Sigmoid colon (tissue), 7 donors: ENCODE measurements around the gene PLPPR2. TPM values are rescaled to one million over a fixed set of nuclear protein-coding genes. Genes with fewer than 3 reads are reported as not detected.

Source experiments
- DNase-seq: peaks from one replicate; pipeline ENCODE4 v3.0.0-alpha.2; 2019
- H3K27ac ChIP-seq, 4 donors: fragments of 200-600 bp; sonication (generic); one replicate each; pipeline ENCODE4 v1.5.1; 2016 to 2019; ENCODE audit warnings: mild to moderate bottlenecking in 1 of 4
- H3K27me3 ChIP-seq, 3 donors: fragments of 200-600 bp; sonication (generic); one replicate each; pipeline ENCODE4 v1.5.1; 2019; ENCODE audit warnings: mild to moderate bottlenecking in 1 of 3
- H3K36me3 ChIP-seq, 4 donors: fragments of 200-600 bp; sonication (generic); one replicate each; pipeline ENCODE4 v1.5.1; 2016 to 2019
- H3K4me1 ChIP-seq, 4 donors: fragments of 200-600 bp; sonication (generic); one replicate each; pipeline ENCODE4 v1.5.1; 2017 to 2019
- H3K4me3 ChIP-seq, 4 donors: fragments of 200-600 bp; sonication (generic); one replicate each; pipeline ENCODE4 v1.5.1; 2017 to 2019; ENCODE audit warnings: mild to moderate bottlenecking in 2 of 4, moderate library complexity in 1 of 4
- H3K9me3 ChIP-seq, 4 donors: fragments of 200-600 bp in 3 of 4; sonication (generic) in 3 of 4; one replicate each; pipeline versions ENCODE4 v1.5.1 to v1.6.1; 2013 to 2019
- CTCF ChIP-seq, 4 experiments: fragments of 450-650 bp in 3 of 4; fragments of 200-600 bp in 1 of 4; IDR thresholded peaks; one replicate each; pipeline ENCODE4 v1.5.1; 2016 to 2019; ENCODE audit warnings: antibody characterized with exemption in 4 of 4, mild to moderate bottlenecking in 3 of 4, moderate library complexity in 2 of 4
- EP300 ChIP-seq, 4 donors: sonication (generic); formaldehyde crosslinking; IDR thresholded peaks; one replicate each; pipeline ENCODE4 v1.6.1; 2017; ENCODE audit warnings: antibody characterized with exemption in 4 of 4
- POLR2A ChIP-seq, 2 donors: fragments of 450-650 bp; IDR thresholded peaks; one replicate each; pipeline ENCODE4 v1.6.1; 2016; ENCODE audit warnings: antibody characterized with exemption in 2 of 2, mild to moderate bottlenecking in 2 of 2, moderate library complexity in 2 of 2
- POLR2AphosphoS5 ChIP-seq, 4 donors: sonication (generic); formaldehyde crosslinking; IDR thresholded peaks; one replicate each; pipeline ENCODE4 v1.6.1; 2017; ENCODE audit warnings: antibody characterized with exemption in 4 of 4
- WGBS, 2 donors: extraction: QIAGEN DNeasy Blood & Tissue Kit; methylation state at CpG; one replicate each; pipeline ENCODE4 v1.1.7; 2013; 5-methylcytosine and 5-hydroxymethylcytosine counted together
- intact Hi-C: fragments of 100-400 bp; cut with DNase I; formaldehyde crosslinking; loops from one replicate; pipeline ENCODE4 v1.15.1; 2023
- polyA plus RNA-seq, 3 donors: library from polyadenylated mRNA; stranded (reverse); fragments of 200-250 nt; gene quantifications; one replicate each; pipeline ENCODE4 v1.2.3, GENCODE V29; 2013
- small RNA-seq, 3 donors: library from RNA; depleted of rRNA; stranded (forward); fragments of <200 nt; gene quantifications; one replicate each; pipeline ENCODE3, GENCODE V24; 2016
- total RNA-seq, 4 donors: library from RNA; depleted of rRNA; stranded (reverse); fragments of >200 nt; gene quantifications; one replicate each; pipeline ENCODE4 v1.1.0, GENCODE V29; 2016
- donor health status: healthy with polysubstance abuse.
- donor health status: Bipolar disorder and iron deficiency.
- donor health status: healthy.

The PLPPR2 gene
- total and polyA plus RNA-seq, 7 donors, result 1.4 to 43.8 (median 13.9) TPM

GRCh38 chr19:11414544-11414943, 59.3 kb downstream of the PLPPR2 start:
- no peak for TF ChIP-seq CTCF (IDR thresholded peaks at IDR 0.05)
- TF ChIP-seq EP300 (IDR thresholded peaks at IDR 0.05), result no peak
- no peak for TF ChIP-seq POLR2AphosphoS5 (IDR thresholded peaks at IDR 0.05)
- TF ChIP-seq POLR2A (IDR thresholded peaks at IDR 0.05), result no peak
- 93 to 97% methylated on average over 2 of the region's 2 CpGs for WGBS, 2 donors
- peaks cover 13 to 34% (median 23%) of the 10 kb centered on the region in 3 donors for H3K27me3 ChIP-seq
- H3K9me3 ChIP-seq, result no peaks in the 10 kb centered on the region
- intact Hi-C loops, result no loop called here
- no peaks in the 10 kb centered on the region for H3K36me3 ChIP-seq
- DNase-seq, result no peak
- H3K4me3 ChIP-seq, result no peak overlapping the region
- H3K27ac ChIP-seq, result no peak overlapping the region
- H3K4me1 ChIP-seq, result peaks cover 0 to 13% (median 9%) of the 10 kb centered on the region in 4 donors

Small RNAs within 50 kb of the gene (small RNA-seq; reads per million reads assigned to genes)
- gene RF00019, result 0 reads per million in 3 donors

Other genes with a start within 250 kb of the PLPPR2 start
- 1 to 10 TPM in 3 of 4 donors, under 1 TPM in 1; 0.99 to 6.0 (median 2.8) TPM for gene SPC24, start 199.7 kb upstream of the PLPPR2 start, total RNA-seq
- gene SPC24, start 199.7 kb upstream of the PLPPR2 start, polyA plus RNA-seq, result 10 to 100 TPM in 1 of 3 donors, 1 to 10 TPM in 2; 1.2 to 13.0 (median 2.1) TPM
- 1,000 to 10,000 TPM in 2 of 4 donors, 100 to 1,000 TPM in 2; 691 to 1,314 (median 1,068) TPM for gene KANK2, start 157.9 kb upstream of the PLPPR2 start, total RNA-seq
- 100 to 1,000 TPM in 1 of 3 donors, 10 to 100 TPM in 2; 29.8 to 130 (median 89.4) TPM for gene KANK2, start 157.9 kb upstream of the PLPPR2 start, polyA plus RNA-seq
- not detected for gene ANGPTL8, start 115.8 kb upstream of the PLPPR2 start, total RNA-seq
- 1 to 10 TPM in 1 of 3 donors, not detected in 2; 8.1 TPM for gene ANGPTL8, start 115.8 kb upstream of the PLPPR2 start, polyA plus RNA-seq
- 10 to 100 TPM; 17.1 to 39.9 (median 20.8) TPM for gene DOCK6, start 92.9 kb upstream of the PLPPR2 start, total RNA-seq
- 10 to 100 TPM in 2 of 3 donors, 1 to 10 TPM in 1; 8.8 to 40.5 (median 16.2) TPM for gene DOCK6, start 92.9 kb upstream of the PLPPR2 start, polyA plus RNA-seq
- not detected for gene TSPAN16, start 59.3 kb upstream of the PLPPR2 start, total RNA-seq
- gene TSPAN16, start 59.3 kb upstream of the PLPPR2 start, polyA plus RNA-seq, result under 1 TPM in 1 of 3 donors, not detected in 2; 0.07 TPM
- 10 to 100 TPM; 16.0 to 27.7 (median 22.9) TPM for gene RAB3D, start 15.8 kb upstream of the PLPPR2 start, total RNA-seq
- 1 to 10 TPM; 6.6 to 9.7 (median 9.7) TPM for gene RAB3D, start 15.8 kb upstream of the PLPPR2 start, polyA plus RNA-seq
- gene TMEM205, start 9.2 kb upstream of the PLPPR2 start, total RNA-seq, result 100 to 1,000 TPM; 131 to 291 (median 194) TPM
- gene TMEM205, start 9.2 kb upstream of the PLPPR2 start, polyA plus RNA-seq, result 10 to 100 TPM; 11.1 to 74.9 (median 25.2) TPM
- gene CCDC159, start 8.9 kb upstream of the PLPPR2 start, total RNA-seq, result 10 to 100 TPM; 11.7 to 42.4 (median 20.2) TPM
- 10 to 100 TPM; 11.6 to 29.6 (median 16.2) TPM for gene CCDC159, start 8.9 kb upstream of the PLPPR2 start, polyA plus RNA-seq
- gene SWSAP1, start 19.2 kb downstream of the PLPPR2 start, total RNA-seq, result 1 to 10 TPM in 2 of 4 donors, under 1 TPM in 2; 0.71 to 1.8 (median 0.96) TPM
- gene SWSAP1, start 19.2 kb downstream of the PLPPR2 start, polyA plus RNA-seq, result 1 to 10 TPM; 3.0 to 4.3 (median 3.9) TPM
- gene EPOR, start 28.9 kb downstream of the PLPPR2 start, total RNA-seq, result 1 to 10 TPM in 3 of 4 donors, under 1 TPM in 1; 0.83 to 4.9 (median 2.4) TPM
- 1 to 10 TPM in 1 of 3 donors, under 1 TPM in 1, not detected in 1; 0.46 to 3.3 TPM for gene EPOR, start 28.9 kb downstream of the PLPPR2 start, polyA plus RNA-seq
- 10 to 100 TPM in 1 of 4 donors, 1 to 10 TPM in 3; 1.1 to 15.5 (median 1.9) TPM for gene RGL3, start 63.9 kb downstream of the PLPPR2 start, total RNA-seq
- 1 to 10 TPM; 1.8 to 8.5 (median 4.2) TPM for gene RGL3, start 63.9 kb downstream of the PLPPR2 start, polyA plus RNA-seq
- not detected for gene ODAD3, start 79.7 kb downstream of the PLPPR2 start, total RNA-seq
- 1 to 10 TPM in 1 of 3 donors, under 1 TPM in 1, not detected in 1; 0.29 to 1.4 TPM for gene ODAD3, start 79.7 kb downstream of the PLPPR2 start, polyA plus RNA-seq
- 10 to 100 TPM; 57.6 to 98.0 (median 83.9) TPM for gene PRKCSH, start 80.2 kb downstream of the PLPPR2 start, total RNA-seq
- gene PRKCSH, start 80.2 kb downstream of the PLPPR2 start, polyA plus RNA-seq, result 100 to 1,000 TPM in 1 of 3 donors, 10 to 100 TPM in 2; 65.0 to 187 (median 96.7) TPM
- 1 to 10 TPM in 3 of 4 donors, under 1 TPM in 1; 0.16 to 3.0 (median 1.1) TPM for gene ELAVL3, start 125.6 kb downstream of the PLPPR2 start, total RNA-seq
- under 1 TPM in 2 of 3 donors, not detected in 1; under 0.01 to 0.63 TPM for gene ELAVL3, start 125.6 kb downstream of the PLPPR2 start, polyA plus RNA-seq
- gene ZNF653, start 150.4 kb downstream of the PLPPR2 start, total RNA-seq, result 1 to 10 TPM; 3.2 to 8.6 (median 7.7) TPM
- 1 to 10 TPM; 3.9 to 8.8 (median 6.6) TPM for gene ZNF653, start 150.4 kb downstream of the PLPPR2 start, polyA plus RNA-seq
- 10 to 100 TPM; 74.5 to 93.5 (median 82.4) TPM for gene ECSIT, start 173.7 kb downstream of the PLPPR2 start, total RNA-seq
- gene ECSIT, start 173.7 kb downstream of the PLPPR2 start, polyA plus RNA-seq, result 10 to 100 TPM; 60.7 to 75.8 (median 65.4) TPM
- 1,000 to 10,000 TPM; 1,586 to 3,058 (median 2,656) TPM for gene CNN1, start 183.4 kb downstream of the PLPPR2 start, total RNA-seq
- 100 to 1,000 TPM in 1 of 3 donors, 10 to 100 TPM in 1, 1 to 10 TPM in 1; 4.9 to 115 (median 45.0) TPM for gene CNN1, start 183.4 kb downstream of the PLPPR2 start, polyA plus RNA-seq
- gene ELOF1, start 203.8 kb downstream of the PLPPR2 start, total RNA-seq, result 10 to 100 TPM; 27.2 to 47.9 (median 38.9) TPM
- gene ELOF1, start 203.8 kb downstream of the PLPPR2 start, polyA plus RNA-seq, result 10 to 100 TPM; 49.8 to 67.3 (median 59.4) TPM
- gene ACP5, start 222.2 kb downstream of the PLPPR2 start, total RNA-seq, result 10 to 100 TPM in 2 of 4 donors, 1 to 10 TPM in 2; 7.6 to 23.5 (median 9.8) TPM
- 100 to 1,000 TPM in 1 of 3 donors, 10 to 100 TPM in 2; 26.4 to 266 (median 54.4) TPM for gene ACP5, start 222.2 kb downstream of the PLPPR2 start, polyA plus RNA-seq
- 10 to 100 TPM in 3 of 4 donors, 1 to 10 TPM in 1; 7.9 to 13.8 (median 11.9) TPM for gene ZNF627, start 242.1 kb downstream of the PLPPR2 start, total RNA-seq
- 1 to 10 TPM; 6.2 to 6.7 (median 6.6) TPM for gene ZNF627, start 242.1 kb downstream of the PLPPR2 start, polyA plus RNA-seq